Glomerular visceral epithelial cell (primary cell): ENCODE results near the gene TNFAIP8L3.

Source experiments
- DNase-seq: peaks from one replicate; pipeline ENCODE4 v3.0.0-alpha.2; 2016; ENCODE audit errors: extremely low spot score

The TNFAIP8L3 gene

DNA sequence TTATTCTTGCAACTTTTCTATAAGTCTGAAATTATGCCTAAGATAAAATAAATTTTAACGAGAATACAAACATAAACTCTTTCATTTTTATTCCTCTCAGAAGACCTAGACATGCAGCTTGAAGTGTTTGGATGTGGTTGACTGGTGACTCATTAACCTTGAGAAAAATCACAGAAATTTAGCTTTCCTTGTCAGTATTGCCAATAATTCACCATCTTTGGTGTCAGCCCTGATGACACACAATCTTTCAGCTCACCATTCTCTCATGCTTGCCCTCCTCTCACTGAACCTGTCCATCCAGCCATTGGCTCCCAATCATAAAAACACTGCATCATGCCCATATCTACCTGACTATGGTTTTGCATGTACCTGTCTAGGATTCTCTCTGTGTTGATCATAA lies 22.6 kb upstream of the TNFAIP8L3 start:
- peak; percentile 34 for DNase-seq

DNA sequence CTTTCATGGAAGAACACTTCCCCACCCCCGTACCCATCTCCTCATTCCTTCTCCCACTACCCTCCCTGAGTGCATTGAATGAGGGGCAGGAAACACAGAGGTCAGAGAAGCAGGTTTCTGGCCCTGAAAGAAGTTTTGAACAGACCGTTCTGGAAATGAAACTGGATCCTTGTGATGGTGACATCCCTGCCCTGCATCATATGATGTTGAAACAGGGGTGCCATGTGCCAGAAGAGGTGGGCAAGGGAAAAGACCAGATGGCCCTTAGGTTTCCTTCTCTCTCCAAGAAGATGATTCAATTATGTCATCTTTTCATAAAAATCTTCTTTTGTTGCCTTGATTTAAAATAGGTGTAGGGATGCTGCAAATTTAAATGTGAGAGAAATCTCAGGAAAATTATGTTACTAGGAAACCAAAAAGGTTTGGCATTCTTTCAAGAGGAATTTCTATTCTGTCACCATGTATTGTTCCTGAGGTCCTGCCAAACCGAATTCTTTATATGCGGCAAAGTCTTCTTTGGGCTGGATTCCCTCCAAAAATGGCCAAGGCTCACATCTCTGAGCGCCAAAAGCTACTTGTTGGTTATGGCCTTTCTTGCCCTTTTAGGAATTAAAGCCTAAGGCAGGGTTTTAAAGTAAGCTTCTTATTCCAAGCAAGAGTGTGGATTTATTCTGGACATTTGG lies 19.9 kb upstream of the TNFAIP8L3 start:
- DNase-seq, result no peak

DNA sequence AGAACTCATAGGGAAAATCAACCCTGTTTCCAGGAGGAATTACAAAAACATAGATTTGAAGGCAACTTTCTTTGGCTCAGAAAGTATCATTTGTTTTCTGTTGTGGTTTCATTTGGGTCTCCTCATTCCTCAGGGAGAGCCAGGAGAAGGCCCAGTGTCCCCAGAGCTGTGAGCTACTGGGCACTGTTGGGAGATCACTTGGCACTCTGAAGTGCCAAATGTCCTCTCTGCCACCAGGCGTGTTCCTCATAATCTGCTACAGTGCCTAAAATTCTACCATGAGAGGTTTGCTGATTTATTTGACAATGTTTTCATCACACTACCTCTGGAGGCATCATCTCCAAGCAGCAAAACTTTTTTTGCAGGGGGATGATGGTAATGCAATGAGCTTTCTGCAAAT lies 17.4 kb upstream of the TNFAIP8L3 start:
- DNase-seq, result no peak

DNA sequence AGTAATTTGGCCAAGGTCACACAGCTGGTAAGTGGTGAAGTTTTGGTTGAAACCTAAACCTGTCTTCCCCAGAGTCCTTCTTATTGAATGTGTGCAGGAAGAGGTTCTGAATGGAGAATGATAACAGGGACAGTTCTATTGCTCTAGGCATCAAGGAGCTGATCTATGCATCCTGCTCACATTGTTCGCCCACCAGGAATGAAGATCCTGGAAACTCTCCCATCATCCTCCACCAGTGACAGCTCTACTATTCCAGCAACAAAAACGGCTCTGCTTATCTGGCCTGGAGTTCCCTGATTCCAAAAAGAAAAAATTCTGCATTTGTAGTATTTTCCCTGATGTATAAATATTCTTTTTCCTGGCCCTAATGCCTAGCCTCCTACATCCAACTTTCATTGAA lies 16.4 kb upstream of the TNFAIP8L3 start:
- DNase-seq, result no peak

DNA sequence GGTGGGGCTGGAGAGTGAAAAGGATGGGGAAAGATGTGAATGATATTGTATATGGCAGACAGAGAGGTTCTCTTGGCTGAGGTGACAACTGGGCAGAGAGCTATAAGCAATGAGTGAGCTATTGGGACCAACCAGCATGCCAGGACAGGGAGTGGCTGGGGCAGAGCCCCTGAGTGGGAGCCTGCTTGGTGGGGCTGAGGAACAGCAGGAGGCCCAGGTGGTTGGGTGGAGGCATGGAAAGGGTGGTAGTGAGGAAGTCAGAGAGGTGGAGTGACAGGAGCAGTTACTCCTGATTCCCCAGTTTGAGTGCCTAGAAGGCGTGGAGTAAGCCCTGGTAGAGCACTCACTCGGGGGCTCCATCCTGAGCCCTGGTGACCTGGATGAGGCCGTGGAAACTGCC lies 15.5 kb upstream of the TNFAIP8L3 start:
- DNase-seq, result no peak

DNA sequence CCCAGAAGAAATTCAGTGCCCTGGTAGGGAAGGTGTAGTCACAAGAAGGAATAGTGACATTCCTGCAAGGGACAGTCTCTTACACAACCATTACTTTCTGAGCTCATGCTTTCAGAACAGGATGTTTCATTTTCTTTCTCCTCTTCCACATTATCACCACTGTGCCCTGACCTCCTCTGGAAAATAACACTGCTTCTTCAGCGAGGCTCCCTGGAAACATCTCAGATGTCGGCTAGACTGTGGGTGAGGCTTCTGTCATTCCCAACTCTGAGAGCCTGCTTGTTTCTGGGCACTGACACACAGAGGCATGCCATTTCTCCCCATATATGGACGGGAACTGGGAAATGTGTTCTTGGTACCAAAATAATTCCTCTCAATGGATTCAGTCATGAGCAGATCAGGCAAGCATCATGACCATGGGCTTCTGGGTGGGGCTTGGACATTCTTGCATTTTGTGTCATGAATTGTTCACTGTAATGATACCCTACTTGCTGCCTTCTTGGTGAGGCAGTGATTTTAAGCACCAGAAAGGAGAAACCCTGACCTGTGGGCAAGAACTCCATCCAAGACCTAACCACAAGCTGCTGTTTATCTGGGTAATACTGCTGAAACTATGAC lies 14.3 kb upstream of the TNFAIP8L3 start:
- DNase-seq, result no peak

DNA sequence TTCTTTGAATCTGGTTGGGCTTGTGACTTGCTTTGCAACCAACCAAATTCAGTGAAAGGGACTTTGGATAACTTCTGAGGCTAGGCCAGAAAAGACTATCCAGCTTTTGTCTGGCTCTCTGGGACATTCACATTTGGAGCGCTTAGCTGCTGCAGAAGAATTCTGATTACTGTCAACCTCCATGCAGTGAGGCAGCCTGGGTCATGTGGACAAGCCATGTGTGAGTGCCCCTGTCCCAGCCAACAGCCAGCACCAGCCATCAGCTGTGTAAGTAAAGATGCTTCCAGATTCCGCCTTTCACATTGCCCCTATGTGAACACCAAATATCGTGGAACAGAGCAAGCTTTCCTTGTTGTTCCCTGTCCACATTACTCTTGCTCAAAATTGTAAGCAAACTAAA lies 12.9 kb upstream of the TNFAIP8L3 start:
- DNase-seq, result no peak

DNA sequence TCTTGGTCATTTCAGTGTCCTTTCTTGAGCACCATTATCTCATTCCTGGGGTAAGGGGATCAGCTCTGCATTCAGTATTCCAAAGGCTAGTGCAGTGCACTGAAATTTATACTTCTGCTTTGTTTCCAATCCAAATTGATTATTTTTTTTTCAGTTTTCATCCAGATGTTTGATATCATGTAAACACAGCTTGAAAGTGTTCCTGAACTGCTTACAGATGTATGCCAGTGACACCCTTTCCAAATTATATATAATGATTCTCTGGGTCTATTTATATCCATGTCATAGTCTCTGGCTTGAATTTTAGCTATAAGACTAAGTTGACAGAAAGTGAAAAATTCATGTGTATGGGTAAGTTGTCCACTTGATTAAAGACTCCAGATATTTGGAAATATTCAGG lies 11.8 kb upstream of the TNFAIP8L3 start:
- DNase-seq, result no peak

DNA sequence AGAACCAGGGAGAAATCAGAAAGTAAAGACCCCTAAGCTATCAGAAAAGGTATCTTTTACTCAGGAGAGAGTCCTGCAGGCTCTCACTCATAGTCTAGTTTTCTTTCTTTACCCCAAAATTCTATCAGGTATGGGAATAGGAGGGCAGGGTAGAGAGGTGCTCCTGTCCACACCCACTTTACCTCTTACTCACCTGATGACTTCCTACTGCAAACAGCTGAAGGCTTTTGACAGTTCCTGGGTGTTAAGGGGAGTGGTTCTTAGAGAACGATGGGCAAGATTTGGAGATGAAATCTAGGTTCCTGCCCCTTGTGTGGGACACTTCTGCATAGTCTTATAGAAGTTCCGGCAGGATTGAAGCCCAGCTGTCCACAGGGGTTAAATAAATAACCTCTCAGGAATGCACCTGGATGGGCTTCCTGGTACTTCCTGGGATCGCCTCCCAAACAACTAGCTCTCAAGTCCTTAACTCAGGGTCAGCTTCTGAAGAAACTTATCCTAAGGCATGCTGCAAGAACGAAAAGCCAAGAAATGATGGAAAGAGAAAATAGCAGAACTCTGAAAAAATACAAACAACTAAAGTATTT lies 10.8 kb upstream of the TNFAIP8L3 start:
- DNase-seq, result no peak

DNA sequence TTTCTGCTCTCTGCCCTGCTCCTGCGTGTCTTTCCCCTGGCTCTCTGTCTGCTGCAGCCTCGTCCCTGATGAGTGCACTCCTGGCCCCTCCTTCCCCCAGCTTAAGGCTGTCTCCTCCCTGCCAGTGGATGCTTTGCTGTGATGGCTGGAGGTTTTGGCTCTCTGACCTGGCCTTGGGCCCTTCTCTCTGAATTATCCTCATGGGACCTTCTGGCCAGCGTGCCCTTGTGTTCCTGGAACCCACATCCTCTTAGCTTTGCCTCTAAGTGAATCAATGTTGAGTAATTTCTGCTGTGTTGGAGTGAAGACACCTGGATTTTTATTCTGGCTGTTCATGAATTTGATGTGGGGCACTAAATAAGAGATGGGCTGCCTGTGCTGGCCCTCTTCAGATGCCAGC lies 9.8 kb upstream of the TNFAIP8L3 start:
- DNase-seq, result no peak

DNA sequence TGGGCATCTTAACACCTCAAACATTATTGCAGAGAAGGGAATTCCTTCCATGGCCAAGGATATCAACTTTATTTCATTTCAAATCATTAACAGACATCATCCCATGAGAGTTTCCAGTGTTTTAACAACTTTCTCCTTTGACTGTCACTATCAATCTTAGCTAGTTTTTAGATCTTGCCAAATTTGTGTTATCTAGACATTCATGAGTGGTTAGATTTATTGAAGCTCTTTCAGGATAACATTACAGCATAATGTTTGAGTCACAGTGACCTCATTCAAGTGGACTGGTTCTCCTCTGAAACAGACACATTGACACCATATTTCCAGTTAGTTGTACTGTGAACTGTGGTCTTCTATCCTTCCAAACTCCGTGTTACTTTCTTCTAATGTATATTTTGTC lies 8.6 kb upstream of the TNFAIP8L3 start:
- DNase-seq, result no peak

DNA sequence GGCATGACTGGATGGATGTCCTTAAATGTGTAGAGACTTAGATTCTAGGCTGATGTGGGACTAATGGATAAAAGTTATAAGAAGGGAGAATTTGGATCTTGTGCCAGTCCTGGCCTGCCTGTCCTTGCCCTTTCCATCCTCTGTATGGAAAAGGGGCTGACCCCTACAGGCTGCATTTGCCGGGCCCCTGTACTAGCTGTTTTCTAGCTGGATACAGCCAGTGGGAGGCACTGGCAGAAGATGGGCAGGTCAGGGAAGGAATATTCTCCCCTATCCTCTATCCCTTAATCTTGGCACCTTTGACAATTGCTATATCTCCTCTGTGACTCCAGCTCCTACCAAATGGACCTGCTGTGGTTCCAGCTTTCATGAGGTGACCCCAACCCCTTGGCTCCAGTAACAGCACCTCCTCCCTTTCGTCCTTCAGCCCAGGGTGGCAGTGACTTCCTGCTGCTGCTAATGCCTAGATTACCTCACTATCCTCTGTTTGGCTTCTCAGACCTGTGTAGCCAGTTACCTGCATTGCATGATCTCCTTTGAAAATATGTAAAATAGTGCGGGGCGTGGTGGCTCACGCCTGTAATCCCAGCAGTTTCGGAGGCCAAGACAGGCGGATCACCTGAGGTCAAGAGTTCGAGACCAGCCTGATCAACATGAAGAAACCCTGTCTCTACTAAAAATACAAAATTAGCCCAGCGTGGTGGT lies 6.2 kb upstream of the TNFAIP8L3 start:
- DNase-seq, result no peak

DNA sequence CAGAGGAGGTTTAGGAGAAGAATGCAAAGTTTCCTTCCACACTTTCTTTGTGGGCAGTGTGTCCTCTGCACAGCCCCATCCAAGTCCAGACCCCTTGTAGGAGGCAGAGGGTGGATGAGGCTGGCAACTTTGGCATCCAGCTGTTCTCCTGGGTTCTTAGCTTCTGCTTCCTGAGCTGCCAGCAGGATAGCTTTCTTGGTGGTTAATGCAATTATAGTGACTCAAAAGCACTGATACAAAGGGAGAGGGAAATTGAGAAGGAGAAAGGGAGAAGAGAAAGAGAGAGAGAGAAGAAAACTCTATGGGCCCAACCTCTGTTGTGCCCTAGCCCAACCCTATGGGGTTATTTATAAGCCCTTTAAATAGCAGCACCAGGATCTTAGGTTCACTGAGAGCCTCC lies 4.5 kb upstream of the TNFAIP8L3 start:
- no peak for DNase-seq

DNA sequence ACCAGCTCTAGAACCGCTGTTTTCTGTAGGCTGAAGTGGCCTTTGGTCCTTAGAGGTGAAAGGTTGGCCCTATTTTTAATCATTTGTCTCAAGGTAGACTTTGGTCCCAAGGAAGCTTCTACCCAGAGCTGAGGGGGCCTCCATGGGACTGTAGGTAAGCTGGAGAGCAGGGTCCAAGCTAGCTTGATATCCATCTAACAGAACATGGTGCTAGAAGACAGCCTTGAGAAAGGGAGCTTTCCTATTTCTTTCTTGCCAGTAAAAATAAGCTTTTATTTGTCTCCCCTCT lies 3.6 kb upstream of the TNFAIP8L3 start:
- no peak for DNase-seq

DNA sequence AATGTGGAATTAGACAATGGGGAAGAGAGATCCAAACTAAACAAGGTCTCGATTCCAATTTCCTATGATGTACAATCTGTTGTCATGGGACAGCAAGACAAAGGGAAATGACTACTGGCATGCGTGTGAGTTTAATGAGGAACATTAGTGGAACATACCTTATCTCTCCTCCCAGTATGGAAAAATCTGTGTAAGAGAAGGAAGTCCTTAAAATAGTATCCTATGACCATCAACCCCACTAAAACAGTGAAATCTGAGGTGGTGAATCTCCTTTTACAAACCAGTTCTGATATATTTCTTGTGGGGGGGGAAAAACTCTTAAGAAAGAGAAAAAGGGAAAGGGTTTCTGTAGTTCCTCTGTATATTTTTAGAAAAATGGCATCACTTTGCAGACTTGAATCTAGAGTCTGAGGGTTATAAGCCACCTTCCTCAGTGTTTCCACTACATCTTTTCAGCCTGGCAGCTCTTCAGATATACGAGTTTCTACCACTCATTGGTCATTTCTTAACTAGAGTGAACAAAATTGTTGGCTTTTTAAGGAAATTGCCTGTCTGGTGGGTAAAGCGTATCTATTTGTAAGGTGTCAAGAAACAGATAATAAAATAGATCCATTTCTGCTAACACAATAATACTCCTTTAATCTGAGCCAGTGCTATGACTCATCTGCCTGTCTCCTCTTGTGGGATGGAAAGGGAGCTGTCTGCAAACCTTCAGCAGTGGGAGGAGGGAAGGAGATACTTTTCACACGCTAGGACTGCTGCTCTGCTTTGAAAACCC lies 3.0 kb upstream of the TNFAIP8L3 start:
- peak; percentile 38 for DNase-seq

DNA sequence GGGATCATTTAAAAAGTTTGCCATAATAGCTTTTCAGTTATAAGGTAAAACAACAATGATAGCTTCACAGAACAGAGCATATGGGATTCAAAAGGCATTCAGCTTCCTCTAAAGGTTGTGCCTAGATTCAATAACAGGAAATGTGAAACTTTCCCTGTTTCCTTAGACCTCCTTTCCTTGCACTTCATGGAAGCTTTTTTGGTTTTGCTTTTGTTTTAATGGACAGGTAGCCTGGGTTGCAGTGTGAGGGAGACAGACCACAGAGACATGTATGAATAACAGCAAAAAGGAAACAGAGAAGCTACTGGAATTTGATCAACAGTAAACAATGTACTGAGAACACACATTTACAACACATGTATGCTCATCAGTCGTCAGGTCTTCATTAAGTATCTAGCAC lies 2.3 kb upstream of the TNFAIP8L3 start:
- no peak for DNase-seq

DNA sequence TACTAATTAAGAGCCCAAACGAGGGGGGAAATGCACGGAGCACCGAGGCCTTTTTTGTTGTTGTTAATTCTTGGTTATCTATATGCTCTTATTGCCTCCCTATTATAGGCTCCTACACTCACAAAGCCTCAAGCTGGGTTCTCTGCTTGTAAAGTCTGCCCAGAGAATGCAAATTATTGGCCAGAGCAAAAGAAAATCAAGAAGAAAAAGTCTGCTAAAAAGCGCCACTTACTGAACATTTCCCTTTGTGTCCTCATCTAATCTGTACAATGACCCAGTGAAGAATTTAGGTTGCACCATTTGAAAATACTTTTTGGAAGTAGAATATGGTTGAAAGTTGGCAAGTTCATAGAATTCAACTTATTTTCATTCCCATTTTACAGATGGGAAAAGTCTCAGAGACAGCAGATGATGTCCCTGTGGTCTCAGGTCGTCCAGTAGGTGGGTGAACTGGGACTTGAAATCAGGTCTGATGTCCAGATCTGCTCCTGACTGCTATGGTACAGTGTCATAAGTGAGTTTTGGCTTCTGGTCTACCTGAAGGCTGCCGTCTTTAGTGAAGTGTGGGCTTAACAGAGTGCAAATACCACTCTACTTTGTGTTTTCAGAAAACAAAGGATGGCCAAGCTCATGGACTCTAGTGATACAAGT lies 1.1 kb upstream of the TNFAIP8L3 start:
- DNase-seq, result no peak

DNA sequence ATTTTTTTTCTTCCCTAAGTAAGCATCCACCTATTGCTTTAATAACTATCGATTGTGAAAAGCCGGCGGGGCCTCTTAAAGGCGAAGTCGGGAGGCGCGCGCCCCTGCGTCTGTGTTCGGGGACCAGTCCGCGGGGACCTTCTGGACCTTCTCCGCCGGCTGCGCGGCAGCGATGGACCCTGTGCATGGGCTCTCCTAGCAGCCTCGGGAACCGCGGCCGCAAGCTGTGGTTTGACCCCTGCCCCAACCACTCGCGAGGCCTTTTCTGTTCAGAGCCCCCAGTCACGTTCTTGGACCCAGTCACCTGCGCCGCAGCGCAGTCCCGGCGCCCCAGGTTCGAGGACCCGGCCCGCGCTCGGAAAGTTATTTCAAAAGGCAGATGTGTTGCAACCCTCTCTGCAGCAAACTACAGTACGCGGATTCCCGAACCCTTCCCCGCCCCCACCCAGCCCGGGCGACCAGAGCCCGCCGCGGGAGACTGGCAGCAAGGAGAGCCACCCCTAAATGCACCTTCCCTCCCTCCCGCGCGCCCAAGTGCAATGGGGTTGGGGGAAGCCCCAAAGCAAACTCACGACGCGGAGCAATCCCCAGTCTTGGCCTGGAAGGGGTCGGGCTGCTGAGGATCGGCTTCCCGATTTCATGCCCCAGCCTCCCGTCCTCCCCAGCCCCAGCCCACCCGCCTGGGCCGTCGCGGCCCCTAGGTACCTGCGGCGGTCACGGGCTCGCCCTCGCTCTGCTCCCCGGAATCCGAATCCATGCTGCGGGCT lies 684 bp downstream of the TNFAIP8L3 start:
- DNase-seq, result no peak

DNA sequence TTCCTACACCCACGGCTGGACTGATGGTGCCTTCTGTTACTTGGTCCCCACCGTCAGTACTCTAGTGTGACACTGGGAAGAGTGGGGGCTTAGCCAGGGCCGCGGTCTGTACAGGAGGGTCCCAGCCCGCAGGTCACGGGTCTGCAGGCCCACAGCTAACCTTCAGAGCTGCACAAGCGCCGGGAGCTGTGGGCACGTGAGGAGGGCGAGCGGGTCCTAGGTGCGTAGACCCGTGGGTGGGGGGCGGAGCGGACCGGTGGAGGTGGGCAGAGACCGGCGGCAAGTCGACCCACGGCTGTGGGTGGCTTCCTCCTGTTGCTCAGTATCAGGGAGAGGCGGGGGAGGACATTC lies 1.2 kb downstream of the TNFAIP8L3 start:
- DNase-seq, result no peak

DNA sequence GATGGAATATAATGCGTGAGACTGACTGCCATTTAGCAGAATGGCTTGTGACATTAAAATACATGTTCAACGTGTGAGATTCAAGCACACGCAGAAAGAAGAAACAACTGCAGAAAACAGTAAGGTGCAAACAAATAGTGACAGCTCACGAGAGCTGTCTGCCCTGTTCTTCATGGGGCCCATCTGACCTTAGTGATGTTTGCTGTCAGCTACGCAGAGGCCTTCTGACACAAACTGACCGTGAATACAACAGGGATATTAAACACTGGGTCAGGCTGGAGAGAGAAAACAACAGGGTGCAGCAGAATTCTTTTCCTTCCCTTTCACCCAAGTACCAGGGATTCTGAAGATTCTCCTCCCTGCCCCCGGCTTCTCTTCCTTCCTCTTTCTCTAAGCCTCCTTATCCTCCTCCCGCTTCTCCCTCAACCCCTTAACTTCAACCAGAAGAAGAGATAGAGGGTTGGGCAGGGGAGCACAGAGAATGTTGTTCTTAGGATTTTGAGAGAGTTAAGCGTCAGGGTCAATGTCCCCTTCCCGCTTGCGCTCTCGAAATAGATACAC lies 2.1 kb downstream of the TNFAIP8L3 start:
- no peak for DNase-seq

DNA sequence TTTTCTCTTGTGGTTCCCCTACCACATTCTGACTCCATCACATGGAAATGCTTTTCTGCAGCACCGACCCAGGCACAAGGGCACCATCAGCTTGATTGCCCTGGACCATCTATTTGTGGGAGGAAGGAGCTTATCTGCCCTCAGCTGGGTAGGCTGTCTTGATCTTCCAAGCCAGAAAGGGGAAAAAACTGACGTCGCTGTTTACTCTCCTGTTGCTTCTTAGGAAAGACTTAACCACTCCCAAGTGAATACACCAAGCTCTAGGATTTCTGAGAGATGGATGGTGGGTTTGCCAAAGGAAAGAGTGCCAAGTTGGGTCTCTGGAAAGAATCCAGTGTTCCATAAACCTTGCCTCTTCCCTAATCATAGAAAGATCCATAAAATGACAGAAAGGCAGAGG lies 4.0 kb downstream of the TNFAIP8L3 start:
- no peak for DNase-seq
